OCI-LY1 (cell line): ENCODE measurements around the gene CALM3.

Experiments
- H2AFZ ChIP-seq: fragments of 200-600 bp; sonication (generic), shearing (Covaris generic); 2 replicates; pipeline ENCODE4 v1.6.0; 2014; ENCODE audit warnings: antibody characterized with exemption, mild to moderate bottlenecking, low read length
- H3F3A ChIP-seq: fragments of 200-600 bp; sonication (generic), shearing (Covaris generic); 2 replicates; pipeline ENCODE4 v1.6.0; 2014; ENCODE audit warnings: mild to moderate bottlenecking, antibody characterized with exemption, low read length, moderate library complexity; ENCODE audit not compliant: insufficient read depth
- H3K27ac ChIP-seq: fragments of 200-600 bp; sonication (generic); 2 replicates; pipeline ENCODE4 v1.5.1; 2014; ENCODE audit warnings: low read length, mixed run types, mild to moderate bottlenecking, low read depth; ENCODE audit not compliant: poor library complexity, severe bottlenecking
- H3K27me3 ChIP-seq: fragments of 200-600 bp; sonication (generic); 2 replicates; pipeline ENCODE4 v1.6.0; 2014; ENCODE audit warnings: antibody characterized with exemption, mild to moderate bottlenecking, low read length, moderate library complexity; ENCODE audit not compliant: insufficient read depth
- H3K36me3 ChIP-seq: fragments of 200-600 bp; sonication (generic); 2 replicates; pipeline ENCODE4 v1.6.1; 2014; ENCODE audit warnings: mild to moderate bottlenecking, antibody characterized with exemption, low read length, moderate library complexity, mixed read lengths; ENCODE audit not compliant: insufficient read depth
- H3K4me1 ChIP-seq: fragments of 200-600 bp; sonication (generic); 2 replicates; pipeline ENCODE4 v1.5.1; 2014; ENCODE audit warnings: mild to moderate bottlenecking, low read length, moderate library complexity; ENCODE audit not compliant: insufficient read depth, severe bottlenecking
- H3K4me2 ChIP-seq: fragments of 200-600 bp; sonication (generic), shearing (Covaris generic); 2 replicates; pipeline ENCODE4 v1.6.1; 2014; ENCODE audit warnings: low read length
- H3K4me3 ChIP-seq: fragments of 200-600 bp; sonication (generic); 2 replicates; pipeline ENCODE4 v1.5.1; 2014; ENCODE audit warnings: low read length, low read depth, mild to moderate bottlenecking, mixed read lengths; ENCODE audit not compliant: poor library complexity, severe bottlenecking
- H3K79me2 ChIP-seq: fragments of 200-600 bp; shearing (Covaris generic); 2 replicates; pipeline ENCODE4 v1.6.1; 2016; ENCODE audit warnings: mixed run types, low read length, mixed read lengths; ENCODE audit not compliant: insufficient read depth
- H3K9ac ChIP-seq: fragments of 200-600 bp; sonication (generic), shearing (Covaris generic); 2 replicates; pipeline ENCODE4 v1.6.1; 2014; ENCODE audit warnings: mild to moderate bottlenecking, low read length, mixed read lengths
- H3K9me2 ChIP-seq: fragments of 200-600 bp; sonication (generic), shearing (Covaris generic); 2 replicates; pipeline ENCODE4 v1.6.1; 2014; ENCODE audit warnings: low read depth, mild to moderate bottlenecking, low read length, mixed read lengths
- H3K9me3 ChIP-seq: fragments of 200-600 bp; shearing (Covaris generic); 2 replicates; pipeline ENCODE4 v1.6.1; 2014; ENCODE audit warnings: low read length, mixed read lengths
- H4K20me1 ChIP-seq: fragments of 200-600 bp; sonication (generic), shearing (Covaris generic); 2 replicates; pipeline ENCODE4 v1.6.0; 2016; ENCODE audit warnings: mild to moderate bottlenecking, low read length; ENCODE audit not compliant: insufficient read depth
- EZH2 ChIP-seq: fragments of 200-600 bp; sonication (generic), shearing (Covaris generic); IDR thresholded peaks from 2 replicates; pipeline ENCODE4 v1.8.0; 2017; ENCODE audit warnings: borderline replicate concordance, mixed run types, mild to moderate bottlenecking, antibody characterized with exemption, low read length, moderate library complexity, mixed read lengths
- TF ChIP-seq, protein P1 (sequence below): fragments of 200-600 bp; sonication (generic), shearing (Covaris generic); IDR thresholded peaks from 2 replicates; pipeline ENCODE4 v1.5.1; 2017; ENCODE audit warnings: mild to moderate bottlenecking, antibody characterized with exemption, low read length, moderate library complexity, mixed read lengths

The CALM3 gene

GRCh38 chr19:46618670-46619231 lies 17.6 kb downstream of the CALM3 start:
- Histone ChIP-seq H2AFZ (no peak overlapping the region), H3K9me3 (no peaks in the 10 kb centered on the region), H3K36me3 (no peaks in the 10 kb centered on the region), H3K9ac (no peak overlapping the region), H3K4me1 (peaks cover 17% of the 10 kb centered on the region), H3K4me2 (no peak overlapping the region), H3F3A (no peaks in the 10 kb centered on the region), H3K4me3 (no peak overlapping the region), H3K9me2 (no peaks in the 10 kb centered on the region), H3K79me2 (no peaks in the 10 kb centered on the region), H3K27me3 (peaks cover 19% of the 10 kb centered on the region), H3K27ac (no peak overlapping the region), H4K20me1 (no peaks in the 10 kb centered on the region)
- no peak for TF ChIP-seq EZH2

- no peak overlapping the region for H2AFZ ChIP-seq
Measured at GRCh38 chr19:46620267-46620666, 19.1 kb downstream of the CALM3 start.

DNA sequence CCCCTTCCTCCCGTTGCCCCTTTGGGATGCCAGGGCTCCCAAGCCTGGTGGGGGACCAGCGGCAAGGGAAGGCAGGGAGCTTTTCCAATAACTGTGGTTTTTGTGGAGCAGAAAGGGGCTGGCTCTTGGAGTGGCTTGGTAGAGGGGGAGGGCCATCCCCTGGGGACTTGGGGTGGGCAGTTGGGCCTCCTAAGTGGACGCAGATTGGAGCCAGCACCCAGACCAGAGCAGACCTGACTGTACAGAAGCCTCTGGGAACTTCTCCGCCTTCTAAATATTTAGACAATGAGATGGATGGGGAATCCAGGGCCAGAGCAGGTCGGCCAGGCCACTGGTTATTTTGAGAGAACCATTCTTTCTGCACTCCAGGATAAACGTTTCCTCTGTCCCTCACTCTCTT lies 19.6 kb downstream of the CALM3 start:
- no peak for TF ChIP-seq EZH2
- TF ChIP-seq, protein P1, sequence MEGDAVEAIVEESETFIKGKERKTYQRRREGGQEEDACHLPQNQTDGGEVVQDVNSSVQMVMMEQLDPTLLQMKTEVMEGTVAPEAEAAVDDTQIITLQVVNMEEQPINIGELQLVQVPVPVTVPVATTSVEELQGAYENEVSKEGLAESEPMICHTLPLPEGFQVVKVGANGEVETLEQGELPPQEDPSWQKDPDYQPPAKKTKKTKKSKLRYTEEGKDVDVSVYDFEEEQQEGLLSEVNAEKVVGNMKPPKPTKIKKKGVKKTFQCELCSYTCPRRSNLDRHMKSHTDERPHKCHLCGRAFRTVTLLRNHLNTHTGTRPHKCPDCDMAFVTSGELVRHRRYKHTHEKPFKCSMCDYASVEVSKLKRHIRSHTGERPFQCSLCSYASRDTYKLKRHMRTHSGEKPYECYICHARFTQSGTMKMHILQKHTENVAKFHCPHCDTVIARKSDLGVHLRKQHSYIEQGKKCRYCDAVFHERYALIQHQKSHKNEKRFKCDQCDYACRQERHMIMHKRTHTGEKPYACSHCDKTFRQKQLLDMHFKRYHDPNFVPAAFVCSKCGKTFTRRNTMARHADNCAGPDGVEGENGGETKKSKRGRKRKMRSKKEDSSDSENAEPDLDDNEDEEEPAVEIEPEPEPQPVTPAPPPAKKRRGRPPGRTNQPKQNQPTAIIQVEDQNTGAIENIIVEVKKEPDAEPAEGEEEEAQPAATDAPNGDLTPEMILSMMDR: no peak
- Histone ChIP-seq H2AFZ (no peak overlapping the region), H3K9me3 (no peaks in the 10 kb centered on the region)

More at GRCh38 chr19:46620267-46620666, 19.1 kb downstream of the CALM3 start:
- Histone ChIP-seq H3K9me3 (no peaks in the 10 kb centered on the region), H3K9ac (no peak overlapping the region), H3K9me2 (no peaks in the 10 kb centered on the region), H4K20me1 (no peaks in the 10 kb centered on the region), H3K36me3 (no peaks in the 10 kb centered on the region), H3K27me3 (peaks cover 19% of the 10 kb centered on the region), H3F3A (no peaks in the 10 kb centered on the region), H3K27ac (no peak overlapping the region), H3K4me2 (no peak overlapping the region), H3K4me3 (no peak overlapping the region), H3K79me2 (no peaks in the 10 kb centered on the region), H3K4me1 (peaks cover 14% of the 10 kb centered on the region)
- TF ChIP-seq, protein P1: no peak
- TF ChIP-seq EZH2: no peak

More for the DNA sequence above, 19.6 kb downstream of the CALM3 start:
- no peak overlapping the region for H3K9ac ChIP-seq
- no peaks in the 10 kb centered on the region for H4K20me1 ChIP-seq
- H3K9me2 ChIP-seq: no peaks in the 10 kb centered on the region
- no peaks in the 10 kb centered on the region for H3K36me3 ChIP-seq
- no peaks in the 10 kb centered on the region for H3F3A ChIP-seq
- peaks cover 14% of the 10 kb centered on the region for H3K4me1 ChIP-seq
- no peak overlapping the region for H3K4me3 ChIP-seq
- H3K79me2 ChIP-seq: no peaks in the 10 kb centered on the region
- H3K4me2 ChIP-seq: no peak overlapping the region
- no peak overlapping the region for H3K27ac ChIP-seq
- peaks cover 22% of the 10 kb centered on the region for H3K27me3 ChIP-seq
